ENCODE results near the gene LEMD1.

LEMD1 gene, protein sequence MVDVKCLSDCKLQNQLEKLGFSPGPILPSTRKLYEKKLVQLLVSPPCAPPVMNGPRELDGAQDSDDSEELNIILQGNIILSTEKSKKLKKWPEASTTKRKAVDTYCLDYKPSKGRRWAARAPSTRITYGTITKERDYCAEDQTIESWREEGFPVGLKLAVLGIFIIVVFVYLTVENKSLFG

DNA sequence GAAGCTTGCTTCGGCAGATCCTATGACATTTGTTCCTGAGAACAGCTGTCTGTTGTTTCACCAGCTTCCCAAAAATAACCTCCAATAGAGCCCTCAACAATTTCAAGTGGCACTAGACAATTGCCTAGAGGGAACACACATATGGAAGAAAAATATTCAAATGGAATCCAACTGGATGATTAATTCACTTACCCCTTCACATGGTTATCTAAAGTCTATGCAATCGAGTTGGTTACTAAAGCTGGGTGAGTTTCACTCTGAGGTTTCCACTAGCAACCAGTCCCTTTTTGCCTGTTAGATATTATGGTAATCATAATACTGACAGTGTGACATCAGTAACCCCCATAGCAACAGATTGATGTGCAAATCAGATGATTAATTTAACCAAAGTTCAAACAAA is at the start of gene LEMD1:
Gene LEMD1 (minus strand): TSS at position 259 of the 400 bp plus-strand sequence. CDS start 1,520 bp downstream, outside the sequence.
- DNase-seq (ENCODE audit: low read depth) = no peak

DNA sequence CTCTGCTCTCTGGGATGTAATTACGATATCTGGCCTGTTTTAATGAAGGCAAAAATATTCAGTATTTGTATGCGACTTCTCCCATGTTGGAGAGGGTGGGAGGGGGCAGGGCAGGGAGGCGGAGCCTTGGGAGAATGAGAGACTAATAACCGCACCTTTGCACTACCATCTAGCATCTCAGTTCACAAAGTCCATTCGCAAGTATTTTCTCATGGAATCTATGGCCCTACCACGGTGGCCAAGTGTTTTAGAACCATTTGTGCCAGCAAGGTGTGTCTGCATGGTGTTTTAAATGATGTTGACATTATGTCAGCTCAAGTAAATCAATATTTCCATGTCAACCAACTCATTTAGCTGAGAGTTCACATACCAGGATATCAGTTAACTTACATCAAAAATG is 48.3 kb upstream of the LEMD1 start:
- DNase-seq (ENCODE audit: low read depth) = no peak

- no peak for DNase-seq (ENCODE audit: low read depth)
Observed at GRCh38 chr1:205466595-205467220, 44.9 kb upstream of the LEMD1 start.

DNA sequence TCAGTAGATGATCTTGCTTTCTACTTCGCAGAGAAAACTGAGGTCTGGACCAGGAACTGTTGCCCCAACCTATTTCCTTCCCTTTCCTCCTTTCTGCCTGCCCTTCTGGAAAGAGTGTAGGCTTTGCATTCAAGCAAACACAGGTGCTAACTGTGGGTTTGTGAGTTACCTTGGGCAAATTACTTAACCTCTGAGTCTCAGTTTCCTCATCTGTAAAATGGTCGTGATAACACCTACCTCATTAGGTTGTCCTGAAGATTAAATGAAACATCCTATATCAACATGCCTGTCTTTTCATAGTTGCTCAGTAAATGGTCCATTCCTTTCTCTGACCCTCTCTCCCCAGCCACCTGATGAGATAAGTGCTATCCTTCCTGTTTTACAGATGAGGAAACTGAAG is 43.5 kb upstream of the LEMD1 start:
- DNase-seq (ENCODE audit: low read depth) = no peak

GRCh38 chr1:205458777-205459566 is 37.1 kb upstream of the LEMD1 start:
- no peak for DNase-seq (ENCODE audit: low read depth)

DNA sequence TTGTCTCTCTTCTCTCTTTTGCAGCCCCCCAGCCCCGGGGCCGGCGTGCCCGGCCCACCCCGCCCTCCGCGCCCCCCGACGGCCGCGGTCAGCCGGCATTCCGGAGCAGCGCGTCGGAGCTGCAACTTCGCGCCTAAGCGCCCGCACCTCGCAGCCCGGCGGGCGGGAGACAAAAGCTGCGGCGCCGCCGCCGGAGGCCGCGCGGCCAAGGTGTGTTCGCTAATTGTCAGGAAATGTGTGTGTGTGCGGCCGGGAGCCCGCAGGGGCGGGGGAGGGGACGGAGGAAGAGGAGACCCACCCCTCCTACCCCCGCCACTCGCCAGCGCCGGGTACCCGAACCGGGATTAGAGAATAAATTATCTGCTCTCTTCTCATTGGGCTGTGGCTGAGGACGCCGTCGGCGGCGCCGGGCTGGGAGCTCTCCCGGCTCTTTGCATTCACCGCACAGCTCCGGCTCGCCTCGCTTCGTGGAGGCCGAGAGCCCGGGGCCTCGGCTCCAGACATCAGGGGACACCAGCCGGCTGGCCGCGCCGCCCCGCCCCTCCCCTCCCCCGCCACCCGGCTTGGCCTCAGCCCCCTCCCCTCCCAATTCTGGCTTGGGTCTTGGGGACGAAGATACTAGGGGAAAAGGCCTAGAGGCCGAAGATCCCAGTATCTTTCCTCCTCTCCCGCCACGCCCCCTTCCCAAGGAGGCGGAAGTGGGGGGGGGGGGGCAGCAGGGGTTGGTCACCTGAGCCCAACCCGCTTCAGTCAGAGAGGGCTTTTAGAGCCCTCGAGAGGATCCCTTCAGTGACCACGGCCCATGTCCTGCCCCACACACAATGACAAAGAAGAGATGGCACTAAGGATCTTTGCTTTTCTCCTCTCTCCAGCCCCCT is 35.3 kb upstream of the LEMD1 start:
- no peak for DNase-seq (ENCODE audit: low read depth)

GRCh38 chr1:205456383-205456867 is 34.6 kb upstream of the LEMD1 start:
- no peak for DNase-seq (ENCODE audit: low read depth)

- no peak for DNase-seq (ENCODE audit: low read depth)
Observed at GRCh38 chr1:205455581-205456382, 33.9 kb upstream of the LEMD1 start, which contains the start of gene BLACAT1. Gene BLACAT1, minus strand, starts transcription at chr1:205456045.

DNA sequence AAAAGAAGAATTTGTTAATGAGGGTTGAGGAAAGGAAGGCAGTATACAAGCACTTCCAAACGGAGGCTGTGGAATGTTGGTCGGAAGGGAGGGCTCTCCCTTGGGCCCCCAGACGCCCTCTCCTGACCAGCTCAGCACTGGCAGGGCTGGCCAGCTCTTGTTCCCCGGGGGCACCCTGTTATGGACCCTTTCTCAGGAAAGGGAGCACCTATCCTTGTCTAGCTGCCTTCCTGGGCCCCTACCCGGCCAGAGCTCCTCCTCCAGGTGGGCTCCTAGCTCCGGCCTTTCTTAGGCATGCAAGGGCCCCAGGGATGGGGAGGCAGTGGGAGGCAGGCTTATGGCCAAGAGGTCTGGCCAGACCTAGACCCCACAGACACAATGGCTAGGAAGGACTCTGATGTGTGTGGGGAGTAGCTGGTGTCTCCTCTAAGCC is 33.1 kb upstream of the LEMD1 start:
- DNase-seq (ENCODE audit: low read depth) = no peak

- DNase-seq (ENCODE audit: low read depth) = no peak
Observed at GRCh38 chr1:205453466-205453865, 31.6 kb upstream of the LEMD1 start.

DNA sequence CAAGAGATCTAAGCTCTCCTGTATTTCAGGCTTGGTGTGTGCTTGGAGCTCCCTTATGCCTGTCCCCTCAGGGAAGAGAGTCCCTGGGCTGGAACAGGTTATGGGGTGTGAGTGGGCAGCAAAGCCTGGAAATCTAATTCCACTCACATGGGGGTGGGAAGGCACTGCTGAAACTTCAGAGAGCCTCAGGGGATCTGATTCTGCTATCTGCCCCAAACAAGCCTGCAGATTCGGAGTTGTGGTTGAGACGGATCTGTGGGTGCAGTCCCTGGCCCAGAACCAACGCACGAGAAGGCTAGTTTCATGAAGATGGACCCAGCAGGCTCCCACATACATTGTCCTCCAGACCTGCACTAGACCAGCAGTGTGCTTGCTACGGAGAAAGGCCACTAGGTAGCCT is 31.1 kb upstream of the LEMD1 start:
- no peak for DNase-seq (ENCODE audit: low read depth)

DNA sequence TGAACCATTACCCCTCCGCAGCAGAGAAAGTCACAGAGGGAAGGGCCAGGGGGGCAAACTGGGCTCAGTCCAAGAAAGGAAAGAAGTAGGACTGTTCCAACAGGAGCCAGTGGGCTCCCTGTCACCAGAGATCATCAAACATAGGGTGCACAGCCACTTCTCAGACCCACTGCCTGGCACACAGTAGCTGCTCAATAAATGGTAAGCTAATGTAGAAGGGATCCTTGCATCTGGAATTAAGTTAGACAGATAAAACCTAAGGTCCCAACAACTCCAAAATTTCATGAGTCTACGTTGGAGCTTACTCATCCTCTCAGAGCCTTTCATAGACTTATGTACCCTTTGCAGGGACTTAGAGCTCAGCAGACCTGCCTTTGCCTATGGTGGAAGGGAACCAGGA is 30.5 kb upstream of the LEMD1 start:
- DNase-seq (ENCODE audit: low read depth) = no peak

DNA sequence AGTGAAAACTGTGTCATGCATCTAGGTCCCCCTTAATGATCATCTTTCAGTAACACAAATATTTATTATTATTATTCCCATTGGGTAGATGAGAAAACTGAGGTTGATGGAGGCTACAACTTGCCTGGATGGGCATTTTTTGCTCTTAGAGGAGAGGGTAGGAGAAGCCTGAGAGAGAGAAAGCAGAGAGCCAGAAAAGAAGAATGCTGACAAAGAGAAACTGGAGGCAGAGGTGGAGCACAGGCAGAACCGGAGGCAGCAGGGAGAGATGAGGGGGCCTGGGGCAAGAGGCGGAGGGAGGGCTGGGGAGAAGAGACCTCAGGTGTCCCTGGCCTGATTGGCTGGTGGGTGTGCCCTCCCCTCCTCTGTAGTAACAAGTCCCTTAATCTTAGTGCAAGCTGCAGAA is 29.9 kb upstream of the LEMD1 start:
- DNase-seq (ENCODE audit: low read depth) = no peak

- DNase-seq (ENCODE audit: low read depth) = no peak
Observed at GRCh38 chr1:205451202-205451601, 29.3 kb upstream of the LEMD1 start.

DNA sequence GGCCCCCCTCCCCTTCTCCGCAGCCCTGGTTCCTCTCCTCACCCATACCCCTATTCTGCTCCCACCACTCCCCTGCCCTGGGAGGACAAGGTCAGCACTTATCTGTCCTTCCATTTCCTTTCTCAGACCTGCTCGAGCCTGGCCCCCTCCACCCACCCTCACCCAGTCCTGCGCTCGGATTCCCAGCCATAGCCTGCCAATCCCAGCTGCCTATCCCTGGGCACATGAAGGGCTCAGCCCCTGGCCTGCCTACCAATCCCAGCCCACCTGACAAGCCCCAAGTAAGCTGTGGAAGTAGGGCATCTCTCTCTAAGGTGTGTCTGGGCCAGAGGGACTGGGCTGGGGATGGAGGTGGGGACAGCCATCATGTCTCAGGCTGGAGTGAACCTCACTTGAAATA is 28.6 kb upstream of the LEMD1 start:
- no peak for DNase-seq (ENCODE audit: low read depth)

GRCh38 chr1:205449750-205450443 is 28.0 kb upstream of the LEMD1 start:
- DNase-seq (ENCODE audit: low read depth) = no peak

- no peak for DNase-seq (ENCODE audit: low read depth)
Observed at GRCh38 chr1:205449254-205449749, 27.4 kb upstream of the LEMD1 start.

DNA sequence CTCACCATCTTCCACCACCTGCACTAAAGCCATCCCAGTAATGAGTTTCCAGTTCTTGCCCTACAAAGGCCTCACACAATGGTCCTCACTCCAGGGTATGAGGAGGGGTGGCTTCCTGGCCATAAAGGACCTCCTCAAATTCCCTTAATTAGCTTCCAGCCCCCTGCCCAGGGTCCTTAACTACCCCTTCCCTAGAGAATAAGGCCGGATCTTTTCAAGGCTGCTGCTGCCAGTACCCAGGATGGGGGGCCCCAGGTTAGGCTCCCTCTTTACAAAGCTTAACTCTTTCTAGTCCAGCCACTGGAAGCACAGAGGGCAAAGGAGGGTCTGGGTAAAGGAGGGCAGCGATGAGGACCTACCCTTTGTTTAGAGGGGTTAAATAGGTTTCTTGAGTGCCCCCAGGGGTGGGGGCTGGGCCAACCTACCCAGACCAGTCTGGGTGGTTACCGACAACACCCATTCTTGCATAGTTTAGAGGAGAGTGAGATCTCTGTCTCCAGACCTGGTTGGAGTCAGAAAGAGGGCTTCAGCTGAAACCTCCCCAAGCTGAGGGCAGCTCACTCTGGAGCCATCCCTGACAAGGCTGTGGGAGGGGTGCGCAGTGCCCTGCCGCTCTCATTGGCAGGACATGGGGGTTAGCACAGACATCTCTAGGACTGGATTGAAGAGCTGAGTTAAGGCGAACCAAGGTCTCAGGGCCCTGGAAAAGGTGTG is 26.8 kb upstream of the LEMD1 start:
- DNase-seq (ENCODE audit: low read depth) = no peak

GRCh38 chr1:205447457-205448341 is 25.8 kb upstream of the LEMD1 start:
- DNase-seq (ENCODE audit: low read depth) = no peak
